SH-SY5Y (cell line): ENCODE data around the gene NDUFAF3.

ENCODE experiments used
- GATA2 ChIP-seq: IDR thresholded peaks from 2 replicates; pipeline ENCODE4 v1.6.1; 2011; ENCODE audit warnings: mild to moderate bottlenecking, low read depth, low read length
- GATA3 ChIP-seq: IDR thresholded peaks from 2 replicates; pipeline ENCODE4 v1.6.1; 2011; ENCODE audit warnings: low read depth, mild to moderate bottlenecking, low read length, moderate library complexity

NDUFAF3 gene

DNA sequence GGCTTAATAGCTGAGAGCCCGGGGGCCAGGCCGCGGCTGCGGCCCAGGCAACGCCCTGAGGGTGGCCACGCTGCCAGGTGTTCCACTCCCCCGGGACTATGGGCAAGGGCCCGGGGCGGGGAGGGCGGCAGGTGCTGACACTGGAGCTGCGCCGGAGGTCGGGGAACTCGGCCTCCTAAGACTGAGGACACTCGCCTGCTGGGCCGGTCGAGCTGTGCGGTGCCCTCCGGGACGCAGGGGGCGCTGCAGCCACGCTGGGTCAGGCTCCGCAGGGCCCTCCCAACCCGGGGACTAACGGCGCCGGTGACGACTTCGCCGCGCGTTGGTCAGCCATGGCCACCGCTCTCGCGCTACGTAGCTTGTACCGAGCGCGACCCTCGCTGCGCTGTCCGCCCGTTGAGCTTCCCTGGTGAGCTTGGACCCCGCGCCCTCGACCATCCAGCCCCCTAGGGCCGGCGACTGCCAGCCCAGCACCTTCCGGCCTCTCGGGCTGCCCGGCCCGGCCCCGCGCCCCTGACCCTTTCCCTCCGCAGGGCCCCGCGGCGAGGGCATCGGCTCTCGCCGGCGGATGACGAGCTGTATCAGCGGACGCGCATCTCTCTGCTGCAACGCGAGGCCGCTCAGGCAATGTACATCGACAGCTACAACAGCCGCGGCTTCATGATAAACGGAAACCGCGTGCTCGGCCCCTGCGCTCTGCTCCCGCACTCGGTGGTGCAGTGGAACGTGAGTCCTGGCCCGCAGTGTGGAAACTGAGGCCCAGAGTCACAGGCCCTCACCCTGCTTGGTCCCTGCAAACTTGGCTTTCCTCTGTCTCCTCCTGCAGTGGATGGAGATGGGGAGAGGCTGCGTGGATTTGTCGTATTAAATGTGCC lies at the start of gene NDUFAF3:
TSS of gene NDUFAF3 (plus strand) at position 309 of the 875 bp plus-strand sequence. CDS start at position 333, 24 bp downstream.
- TF ChIP-seq GATA2 (no peak), GATA3 (no peak)

DNA sequence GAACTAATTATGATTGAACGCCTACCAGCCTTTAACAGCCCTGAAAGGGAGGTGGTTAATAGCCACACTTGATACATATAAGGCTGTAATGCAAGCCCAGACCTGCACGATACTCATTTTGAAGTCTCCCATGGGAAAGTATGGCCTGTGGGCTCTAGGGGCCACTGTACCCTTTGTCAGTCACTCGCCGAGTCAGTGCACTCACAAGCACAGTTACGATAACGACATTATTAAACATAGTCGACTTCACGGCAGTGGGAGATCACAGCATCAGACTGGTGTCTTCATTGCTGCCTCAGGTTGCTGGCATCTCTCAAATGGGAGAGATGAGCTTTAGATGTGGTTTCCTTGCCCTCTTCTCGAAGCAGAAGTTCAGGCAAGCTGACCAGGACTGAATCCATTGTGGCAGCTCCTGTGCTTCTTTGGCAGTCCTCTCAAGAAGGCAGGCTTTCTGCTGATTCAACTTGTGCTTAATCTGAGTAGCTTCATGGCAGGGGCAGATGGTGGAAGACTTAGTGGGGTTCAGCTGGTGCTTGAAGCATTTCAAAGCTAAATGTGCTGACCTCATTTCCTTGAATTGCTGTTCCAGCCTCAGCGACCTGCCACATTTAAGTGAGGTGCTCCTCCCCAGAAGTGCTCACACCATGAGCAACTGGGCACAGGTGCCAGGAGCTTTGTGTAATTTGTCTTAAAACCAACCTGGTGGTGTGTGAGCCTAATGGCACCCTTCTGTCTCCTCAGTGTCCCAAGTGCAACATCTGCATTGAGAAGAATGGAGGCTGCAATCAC lies 47.7 kb upstream of the NDUFAF3 start:
- no peak for TF ChIP-seq GATA2
- TF ChIP-seq GATA3: no peak

- TF ChIP-seq GATA2: no peak
- no peak for TF ChIP-seq GATA3
Measured at GRCh38 chr3:48979451-48979850, 42.5 kb upstream of the NDUFAF3 start.

- TF ChIP-seq GATA2 (no peak), GATA3 (no peak)
Measured at GRCh38 chr3:48980295-48980694, 41.6 kb upstream of the NDUFAF3 start.

- TF ChIP-seq GATA2 (no peak), GATA3 (no peak)
Measured at GRCh38 chr3:48982016-48982415, 39.9 kb upstream of the NDUFAF3 start.

DNA sequence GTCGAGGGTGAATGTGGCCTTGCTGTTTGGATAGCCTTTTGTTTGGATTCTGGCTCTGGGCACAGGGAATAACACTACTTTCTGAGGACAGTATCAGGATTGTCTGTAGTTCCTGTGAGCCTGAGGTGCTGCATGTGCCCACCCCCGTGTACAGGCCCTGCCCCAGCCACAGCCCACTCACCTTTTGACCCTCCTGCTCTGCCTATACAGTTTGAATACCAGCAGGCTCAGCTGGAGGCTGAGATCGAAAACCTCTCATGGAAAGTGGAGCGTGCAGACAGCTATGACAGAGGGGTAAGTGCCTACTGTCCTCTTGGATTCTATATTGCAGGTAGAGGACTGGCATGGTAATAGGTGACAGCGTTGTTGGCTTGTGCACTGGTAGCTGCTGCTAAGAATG lies 39.2 kb upstream of the NDUFAF3 start:
- TF ChIP-seq GATA3 (no peak), GATA2 (no peak)

- TF ChIP-seq GATA3: no peak
- TF ChIP-seq GATA2: no peak
Measured at GRCh38 chr3:48983096-48983495, 38.8 kb upstream of the NDUFAF3 start.

- TF ChIP-seq GATA2 (no peak), GATA3 (no peak)
Measured at GRCh38 chr3:48984663-48985062, 37.3 kb upstream of the NDUFAF3 start.

- no peak for TF ChIP-seq GATA2
- TF ChIP-seq GATA3: no peak
Measured at GRCh38 chr3:48985831-48986376, 36.0 kb upstream of the NDUFAF3 start.

- TF ChIP-seq GATA2 (no peak), GATA3 (no peak)
Measured at GRCh38 chr3:48989126-48989795, 32.7 kb upstream of the NDUFAF3 start.

DNA sequence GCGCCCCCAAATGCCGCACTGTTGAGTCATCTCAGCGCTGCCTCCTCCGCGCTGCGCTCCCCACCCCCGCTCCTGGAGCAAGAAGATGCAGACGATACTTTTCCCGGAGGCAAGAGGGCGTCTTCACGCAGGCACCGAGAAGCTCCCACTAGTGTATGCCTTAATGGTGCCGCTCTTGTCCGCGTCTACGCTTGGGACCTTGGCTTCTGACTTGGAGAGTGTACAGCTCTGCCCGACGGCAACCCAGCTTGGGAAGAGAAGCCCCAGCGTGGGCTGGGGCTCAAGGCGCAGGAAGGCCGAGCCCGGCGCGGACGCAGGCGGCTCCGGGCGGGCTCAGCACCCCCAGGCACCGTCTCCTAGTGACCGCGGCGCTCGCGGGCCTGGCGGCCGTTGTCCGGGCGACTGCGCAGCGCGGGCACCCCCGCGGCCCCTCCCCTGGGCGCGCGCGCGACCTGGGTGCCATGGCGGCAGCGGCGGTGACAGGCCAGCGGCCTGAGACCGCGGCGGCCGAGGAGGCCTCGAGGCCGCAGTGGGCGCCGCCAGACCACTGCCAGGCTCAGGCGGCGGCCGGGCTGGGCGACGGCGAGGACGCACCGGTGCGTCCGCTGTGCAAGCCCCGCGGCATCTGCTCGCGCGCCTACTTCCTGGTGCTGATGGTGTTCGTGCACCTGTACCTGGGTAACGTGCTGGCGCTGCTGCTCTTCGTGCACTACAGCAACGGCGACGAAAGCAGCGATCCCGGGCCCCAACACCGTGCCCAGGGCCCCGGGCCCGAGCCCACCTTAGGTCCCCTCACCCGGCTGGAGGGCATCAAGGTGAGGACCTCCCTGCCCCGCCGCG lies 31.9 kb upstream of the NDUFAF3 start, which contains the start of gene P4HTM:
TSS of gene P4HTM (plus strand) at position 446 of the 840 bp plus-strand sequence. CDS start at position 462, 16 bp downstream.
- no peak for TF ChIP-seq GATA2
- no peak for TF ChIP-seq GATA3

DNA sequence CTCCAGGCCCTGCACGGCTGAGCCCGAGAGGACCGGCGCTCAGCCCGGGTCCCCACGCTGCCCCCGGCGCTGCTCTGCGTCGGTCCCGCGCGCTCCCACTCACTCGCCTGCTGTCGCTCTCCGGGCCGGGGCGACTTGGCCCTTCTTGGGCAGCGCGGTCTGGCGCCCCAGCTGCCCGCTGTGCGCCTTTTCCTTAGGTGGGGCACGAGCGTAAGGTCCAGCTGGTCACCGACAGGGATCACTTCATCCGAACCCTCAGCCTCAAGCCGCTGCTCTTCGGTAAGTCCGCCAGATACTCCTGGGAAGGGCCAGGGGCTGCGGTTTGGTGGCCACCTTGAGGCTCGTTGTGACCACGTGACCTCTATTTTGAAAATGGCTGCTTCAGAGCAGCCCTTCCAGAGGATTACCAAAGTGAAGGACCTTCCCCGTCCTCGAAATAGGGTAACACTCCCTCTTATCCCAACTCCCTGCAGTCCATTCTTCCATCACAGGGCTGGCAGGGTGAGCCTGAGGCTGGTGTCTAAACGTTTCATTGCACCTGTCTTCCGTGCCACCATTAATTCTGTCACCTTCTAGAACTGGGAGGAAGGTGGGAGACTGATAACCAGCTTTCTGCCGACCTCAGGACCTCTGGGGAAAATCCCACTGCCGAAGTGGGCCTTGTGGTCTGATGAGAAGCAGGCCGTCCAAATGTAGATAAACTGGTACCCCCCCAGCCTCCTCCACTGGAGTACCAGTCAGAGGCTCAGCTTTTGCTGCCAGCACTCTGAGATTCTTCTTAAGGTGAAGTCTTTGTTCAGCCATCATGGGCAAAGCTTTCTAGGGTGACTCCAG lies 31.1 kb upstream of the NDUFAF3 start:
- TF ChIP-seq GATA3 (no peak), GATA2 (no peak)
